Upper lobe of left lung (tissue), 6 donors: Measurements from ENCODE around the gene RWDD1. TPM values are rescaled to one million over a fixed set of nuclear protein-coding genes. Genes with fewer than 3 reads are reported as not detected.
A peak's percentile ranks its signal among the peaks of the same experiment; 100 is the strongest.

ENCODE experiments used
- ATAC-seq, 2 donors: fragments of 200-7000 bp; cut with Tn5 transposase; one replicate each; pipeline ENCODE4 v1.9.1; 2022; ENCODE audit warnings: mild to moderate bottlenecking in 2 of 2, moderate library complexity in 2 of 2; ENCODE audit not compliant: low FRiP score in 2 of 2
- DNase-seq, 2 donors: peaks; one replicate each; pipeline ENCODE4 v3.0.0-alpha.2; 2019 to 2020
- H3K27ac ChIP-seq, 4 donors: fragments of 200-600 bp; sonication (generic); one replicate each; pipeline ENCODE4 v1.5.1; 2016 to 2019
- H3K27me3 ChIP-seq, 4 donors: fragments of 200-600 bp; sonication (generic); one replicate each; pipeline ENCODE4 v1.5.1; 2017 to 2019
- H3K36me3 ChIP-seq, 4 donors: fragments of 200-600 bp; sonication (generic); one replicate each; pipeline ENCODE4 v1.5.1; 2016 to 2019
- H3K4me1 ChIP-seq, 4 donors: fragments of 200-600 bp; sonication (generic); one replicate each; pipeline ENCODE4 v1.5.1; 2018 to 2019
- H3K4me3 ChIP-seq, 4 donors: fragments of 200-600 bp; sonication (generic); one replicate each; pipeline ENCODE4 v1.5.1; 2017 to 2019; ENCODE audit warnings: mild to moderate bottlenecking in 2 of 4, moderate library complexity in 1 of 4
- H3K9me3 ChIP-seq, 4 donors: fragments of 200-600 bp; sonication (generic); one replicate each; pipeline ENCODE4 v1.5.1; 2018 to 2019
- CTCF ChIP-seq, 6 experiments: fragments of 450-650 bp in 4 of 6; fragments of 200-600 bp in 2 of 6; sonication (generic) in 2 of 6; IDR thresholded peaks; one replicate each; pipeline ENCODE4 v1.5.1; 2016 to 2019; ENCODE audit warnings: antibody characterized with exemption in 6 of 6
- EP300 ChIP-seq, 4 donors: sonication (generic); formaldehyde crosslinking; IDR thresholded peaks; one replicate each; pipeline ENCODE4 v1.5.1; 2017; ENCODE audit warnings: antibody characterized with exemption in 4 of 4, control low read depth in 2 of 4
- POLR2A ChIP-seq, 4 donors: fragments of 450-650 bp; IDR thresholded peaks; one replicate each; pipeline ENCODE4 v1.5.1; 2016 to 2017; ENCODE audit warnings: antibody characterized with exemption in 4 of 4, mild to moderate bottlenecking in 2 of 4
- POLR2AphosphoS5 ChIP-seq, 2 donors: sonication (generic); formaldehyde crosslinking; IDR thresholded peaks; one replicate each; pipeline ENCODE4 v1.5.1; 2017; ENCODE audit warnings: antibody characterized with exemption in 2 of 2
- WGBS, 2 donors: methylation state at CpG; one replicate each; pipeline ENCODE4 v1.1.5; 2017 to 2018; 5-methylcytosine and 5-hydroxymethylcytosine counted together
- total RNA-seq, 6 donors: library from RNA; depleted of rRNA in 4 of 6; stranded (reverse); fragments of >200 nt in 4 of 6; gene quantifications; one replicate each; pipeline versions ENCODE4 v1.1.0 to v1.2.1, GENCODE V29; 2016 to 2021
- donor health status: DM: no; HTN: no; CAD: no; lungs with moderate emphysema.
- donor health status: DM: no; HTN: yes; CAD: no; lungs with severe emphysema.

Gene RWDD1
- total RNA-seq, 6 donors from 2014 or later = 11.5 to 35.1 (median 30.9) TPM

DNA sequence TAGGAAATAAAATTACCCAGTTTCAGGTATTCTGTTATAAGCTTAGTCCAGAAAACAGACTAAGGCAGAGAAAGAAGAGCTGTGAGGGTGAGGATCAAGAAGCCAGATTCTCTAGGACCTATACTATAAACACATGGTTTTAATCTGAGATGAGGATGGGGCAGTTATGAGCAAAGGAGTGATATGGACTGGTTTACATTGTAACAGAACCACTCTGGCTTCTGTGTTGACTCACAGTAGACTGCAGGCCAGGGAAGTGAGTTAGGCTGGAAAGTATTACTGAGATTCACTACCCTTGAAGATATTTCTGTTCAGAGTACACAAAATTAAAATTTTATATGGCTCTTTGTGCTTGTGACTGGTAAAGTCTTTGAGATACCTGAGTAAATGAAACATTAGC lies 3.2 kb upstream of the RWDD1 start:
- DNase-seq (no peak), ATAC-seq (no peak)
- TF ChIP-seq POLR2AphosphoS5 (IDR thresholded peaks at IDR 0.05) (no peak), EP300 (IDR thresholded peaks at IDR 0.05) (no peak), CTCF (IDR thresholded peaks at IDR 0.05) (no peak), POLR2A (IDR thresholded peaks at IDR 0.05) (no peak)

DNA sequence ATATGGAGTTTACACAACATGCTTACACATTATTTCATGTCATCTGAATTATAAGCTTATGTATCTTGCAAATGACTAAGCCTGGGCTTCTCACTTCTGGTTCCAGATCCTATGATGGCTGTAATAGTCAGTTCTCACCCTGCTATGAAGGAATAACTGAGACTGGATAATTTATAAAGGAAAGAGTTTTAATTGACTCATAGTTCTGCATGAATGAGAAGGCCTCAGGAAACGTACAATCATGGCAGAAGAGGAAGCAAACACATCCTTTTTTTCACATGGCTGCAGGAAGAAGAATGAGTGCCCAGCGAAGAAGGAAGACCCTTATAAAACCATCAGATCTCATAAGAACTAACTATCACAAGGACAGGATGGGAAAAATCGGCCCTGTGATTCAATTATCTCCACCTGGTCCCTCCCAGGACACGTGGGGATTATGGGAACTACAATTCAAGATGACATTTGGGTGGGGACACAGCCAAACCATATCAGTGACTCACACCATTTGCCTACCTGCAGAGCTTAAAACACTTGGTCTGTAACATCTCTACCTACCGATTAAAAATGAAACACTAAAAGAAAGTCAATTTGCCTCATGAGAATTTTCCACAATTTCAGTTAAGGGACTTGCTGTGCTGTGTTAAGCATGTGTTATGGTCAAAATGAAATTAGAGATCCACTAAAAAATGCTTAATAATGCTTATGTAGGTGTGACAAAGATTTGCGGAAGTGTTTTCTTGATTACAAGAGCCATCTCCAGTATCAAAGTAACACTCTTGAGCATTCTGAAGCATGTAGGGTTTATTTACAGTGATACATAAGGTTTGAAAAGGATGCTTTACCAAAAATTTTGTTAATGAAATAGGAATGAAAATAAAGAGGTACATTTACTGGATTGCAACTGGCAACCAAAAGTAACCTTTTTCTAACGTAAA lies 2.2 kb upstream of the RWDD1 start:
- Histone ChIP-seq H3K9me3 (no peaks in the 10 kb centered on the region), H3K27ac (no peak overlapping the region), H3K4me3 (no peak overlapping the region), H3K27me3 (no peaks in the 10 kb centered on the region), H3K4me1 (peaks cover 23 to 34% (median 24%) of the 10 kb centered on the region in 4 donors), H3K36me3 (no peaks in the 10 kb centered on the region)
- no peak for ATAC-seq
- WGBS, 2 donors = 65 to 68% methylated on average over 7 of the region's 7 CpGs
- no peak for TF ChIP-seq POLR2AphosphoS5 (IDR thresholded peaks at IDR 0.05)
- TF ChIP-seq EP300 (IDR thresholded peaks at IDR 0.05) = no peak
- TF ChIP-seq POLR2A (IDR thresholded peaks at IDR 0.05) = no peak
- TF ChIP-seq CTCF (IDR thresholded peaks at IDR 0.05) = no peak
- DNase-seq = no peak

More for the DNA sequence above, 3.2 kb upstream of the RWDD1 start:
- Histone ChIP-seq H3K27me3 (no peaks in the 10 kb centered on the region), H3K4me1 (peaks cover 16 to 24% (median 19%) of the 10 kb centered on the region in 4 donors), H3K4me3 (no peak overlapping the region), H3K36me3 (no peaks in the 10 kb centered on the region), H3K27ac (no peak overlapping the region), H3K9me3 (no peaks in the 10 kb centered on the region)

DNA sequence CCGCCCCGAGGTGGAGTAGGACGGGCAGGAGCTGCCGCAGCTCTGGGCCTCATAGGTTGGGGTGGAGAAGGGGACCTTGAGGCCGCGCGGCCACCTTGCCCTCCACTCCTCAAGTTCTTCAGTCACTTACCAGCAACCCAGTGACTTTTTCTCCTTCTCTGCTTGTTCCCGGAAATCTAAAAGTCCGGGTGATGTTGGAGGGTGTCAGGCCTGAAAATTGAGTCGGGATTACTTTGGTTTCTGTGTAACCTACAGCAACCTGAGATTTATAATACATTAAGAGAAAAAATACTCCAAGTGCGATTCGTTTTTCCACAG lies 338 bp downstream of the RWDD1 start:
- H3K4me3 ChIP-seq = peak overlapping the region; percentile 59 to 90 (median 79)
- H3K4me1 ChIP-seq = peaks cover 23 to 36% (median 25%) of the 10 kb centered on the region in 4 donors
- H3K36me3 ChIP-seq = peaks cover 0 to 17% (median 3%) of the 10 kb centered on the region in 4 donors
- WGBS, 2 donors = 0% methylated on average over 5 to 12 of the region's 12 CpGs
- DNase-seq = no peak
- peak in 1 of 2 donors; percentile 69 for ATAC-seq
- no peak for TF ChIP-seq EP300 (IDR thresholded peaks at IDR 0.05)
- no peak for TF ChIP-seq POLR2AphosphoS5 (IDR thresholded peaks at IDR 0.05)
- TF ChIP-seq CTCF (IDR thresholded peaks at IDR 0.05) = no peak
- no peak for TF ChIP-seq POLR2A (IDR thresholded peaks at IDR 0.05)
- no peaks in the 10 kb centered on the region for H3K27me3 ChIP-seq
- no peaks in the 10 kb centered on the region for H3K9me3 ChIP-seq
- peak overlapping the region; percentile 89 to 94 (median 92) for H3K27ac ChIP-seq

DNA sequence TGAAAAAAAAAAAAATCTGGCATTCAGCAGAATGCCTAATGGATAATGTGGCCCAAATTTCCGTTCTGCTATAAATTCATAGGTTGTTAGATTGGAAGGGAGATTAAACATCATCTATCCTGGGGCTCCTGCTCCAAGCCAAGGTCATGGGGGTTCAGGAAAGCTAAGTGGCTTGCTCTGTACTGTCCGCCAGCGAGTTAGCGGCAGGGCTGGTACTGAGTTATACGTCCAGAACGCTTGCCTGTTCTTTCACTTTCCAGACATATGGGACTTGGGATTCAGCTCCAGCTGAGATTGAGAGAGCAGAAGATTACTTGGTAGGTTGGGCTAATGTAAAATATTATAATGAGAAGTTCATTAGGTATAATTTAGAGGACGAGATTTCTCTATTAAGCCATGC lies 858 bp downstream of the RWDD1 start:
- ATAC-seq = peak in 1 of 2 donors; percentile 40
- peak in 1 of 2 donors; percentile 57 for DNase-seq
- no peaks in the 10 kb centered on the region for H3K27me3 ChIP-seq
- H3K9me3 ChIP-seq = no peaks in the 10 kb centered on the region
- peaks cover 0 to 20% (median 3%) of the 10 kb centered on the region in 4 donors for H3K36me3 ChIP-seq
- H3K27ac ChIP-seq = peak overlapping the region; percentile 89 to 94 (median 92)
- H3K4me3 ChIP-seq = peak overlapping the region; percentile 59 to 90 (median 79)
- TF ChIP-seq POLR2AphosphoS5 (IDR thresholded peaks at IDR 0.05) (no peak), CTCF (IDR thresholded peaks at IDR 0.05) (no peak), POLR2A (IDR thresholded peaks at IDR 0.05) (no peak), EP300 (IDR thresholded peaks at IDR 0.05) (no peak)
- peaks cover 23 to 36% (median 25%) of the 10 kb centered on the region in 4 donors for H3K4me1 ChIP-seq
- 4 to 7% methylated on average over 7 of the region's 7 CpGs for WGBS, 2 donors
